Measurements from ENCODE around the gene SCYL2. TPM values are rescaled to one million over a fixed set of nuclear protein-coding genes. Genes with fewer than 3 reads are reported as not detected.
"Not testable (repeated sequence)": the region's sequence is repeated elsewhere in the genome, so short reads cannot be mapped to it uniquely, and the experiment has no call there.

Gene SCYL2
- total and polyA plus RNA-seq, 2 of the 13 experiments (the other 11 are each of a cell fraction or from before 2014, with no cell fraction given), result 11.4 to 28.8 TPM

GRCh38 chr12:100265107-100265506 lies 1.9 kb upstream of the SCYL2 start:
- H3K36me3 ChIP-seq (replicated peaks in 1 of 2; ENCODE audit: control insufficient read depth in 1 of 2, insufficient read depth in 2 of 2, low read length in 2 of 2); BruUV-seq (replicated peaks); H3K4me2 ChIP-seq (ENCODE audit: low read depth, low read length); H3K9me3 ChIP-seq (ENCODE audit: low read length); H3K27me3 ChIP-seq (ENCODE audit: control insufficient read depth in 1 of 2, insufficient read depth in 2 of 2, low read length in 2 of 2); DNase-seq (ENCODE audit: low spot score); H3K9ac ChIP-seq (ENCODE audit: insufficient read depth, low read depth, low read length); H3K4me3 ChIP-seq (replicated peaks in 1 of 3; ENCODE audit: insufficient read depth in 1 of 3, low read depth in 2 of 3, low read length in 3 of 3); H3K27ac ChIP-seq (ENCODE audit: extremely low read length, insufficient read depth, low read length); ATAC-seq; in situ Hi-C loops (cut with HindIII; ENCODE audit: extremely low pct_ligation_motif_present, low pct_unique_long_range_greater_than_20kb); CTCF ChIA-PET (ENCODE audit: low intra/inter-chr PET ratio, low total read pairs); H2AFZ ChIP-seq (ENCODE audit: low read length); FAIRE-seq: not testable (repeated sequence)
- intact Hi-C loops (cut with micrococcal nuclease; ENCODE audit: unreplicated experiment), result loop anchor here (5.0 kb wide), 2 partner anchors 63 to 123 kb away; partner anchors contain the start of genes ACTR6 and BLTP3B
- 100% methylated on average over 5 of the region's 5 CpGs for WGBS (ENCODE audit: low lambda C conversion rate)
- H3K79me2 ChIP-seq (ENCODE audit: insufficient read depth, low read length), result peaks cover 27% of the 10 kb centered on the region
- peaks cover 10% of the 10 kb centered on the region; the same call in 1 of the 2 replicates for H4K20me1 ChIP-seq (ENCODE audit: insufficient read depth, low read length)
- peak; percentile 80 for TF ChIP-seq ZNF770 (CRISPR knock-in tag; IDR thresholded peaks at IDR 0.05)
- H3K4me1 ChIP-seq (ENCODE audit: insufficient read depth, low read length), result peaks cover 25% of the 10 kb centered on the region
- POLR2A ChIA-PET, result interaction anchor here (1.3 kb wide), 1 partner anchor 10 kb away, joined by 5 read pairs; no protein-coding TSS in a partner anchor

GRCh38 chr12:100265732-100266584 lies 1.0 kb upstream of the SCYL2 start:
- FAIRE-seq, result no peak
- H3K4me2 ChIP-seq (ENCODE audit: low read depth, low read length), result peak overlapping the region; percentile 65
- CTCF ChIA-PET (ENCODE audit: low intra/inter-chr PET ratio, low total read pairs), result no interaction called here
- H4K20me1 ChIP-seq (ENCODE audit: insufficient read depth, low read length), result peaks cover 10% of the 10 kb centered on the region; the same call in 1 of the 2 replicates
- no peaks in the 10 kb centered on the region; a peak in 1 of 5 replicates for H3K27me3 ChIP-seq (ENCODE audit: control insufficient read depth in 1 of 2, insufficient read depth in 2 of 2, low read length in 2 of 2)
- ATAC-seq, result peak; percentile 26
- POLR2A ChIA-PET, result interaction anchor here (0.8 to 1.6 kb wide), 4 partner anchors 11 to 288 kb away, joined by 3 to 12 read pairs (median 5); partner anchors contain the start of gene ACTR6
- in situ Hi-C loops (cut with HindIII; ENCODE audit: extremely low pct_ligation_motif_present, low pct_unique_long_range_greater_than_20kb) (no loop called here), intact Hi-C loops (cut with micrococcal nuclease; ENCODE audit: unreplicated experiment) (loop anchor here (5.0 kb wide), 2 partner anchors 64 to 124 kb away; partner anchors contain the start of genes ACTR6 and BLTP3B)
- BruUV-seq (replicated peaks), result TSS peak; percentile 80
- no peaks in the 10 kb centered on the region for H3K9me3 ChIP-seq (ENCODE audit: low read length)
- WGBS (ENCODE audit: low lambda C conversion rate), result 40% methylated on average over 11 of the region's 11 CpGs
- H3K4me3 ChIP-seq (replicated peaks in 1 of 3; ENCODE audit: insufficient read depth in 1 of 3, low read depth in 2 of 3, low read length in 3 of 3), result peak overlapping the region; percentile 91 to 93 (median 92)
- H3K36me3 ChIP-seq (replicated peaks in 1 of 2; ENCODE audit: control insufficient read depth in 1 of 2, insufficient read depth in 2 of 2, low read length in 2 of 2), result peaks cover 0 to 1% of the 10 kb centered on the region in 2 experiments; a peak in 1 of 5 replicates
- peaks cover 36% of the 10 kb centered on the region for H3K79me2 ChIP-seq (ENCODE audit: insufficient read depth, low read length)
- no peak for DNase-seq (ENCODE audit: low spot score)
- H3K4me1 ChIP-seq (ENCODE audit: insufficient read depth, low read length), result peaks cover 32% of the 10 kb centered on the region
- H3K9ac ChIP-seq (ENCODE audit: insufficient read depth, low read depth, low read length), result peak overlapping the region; percentile 96
- H2AFZ ChIP-seq (ENCODE audit: low read length), result peak overlapping the region; percentile 84
- H3K27ac ChIP-seq (ENCODE audit: extremely low read length, insufficient read depth, low read length), result peak overlapping the region; percentile 91
- 0 out of 2 replicates have a peak, but pooled peaks have one; percentile 14 for TF ChIP-seq MYPOP (CRISPR knock-in tag; IDR thresholded peaks at IDR 0.05)
- peak; percentile 94 for TF ChIP-seq ZNF652 (CRISPR knock-in tag; IDR thresholded peaks at IDR 0.05; ENCODE audit: borderline replicate concordance, low read depth)
- TF ChIP-seq ZNF782 (CRISPR knock-in tag; IDR thresholded peaks at IDR 0.05; ENCODE audit: borderline replicate concordance), result no peak
- TF ChIP-seq SP5 (CRISPR knock-in tag; IDR thresholded peaks at IDR 0.05; ENCODE audit: borderline replicate concordance, low read depth), result no peak
- peak; percentile 54; the same call in 1 of the 2 replicates for TF ChIP-seq ZNF777 (CRISPR knock-in tag; IDR thresholded peaks at IDR 0.05)
- TF ChIP-seq HOXA5 (CRISPR knock-in tag; IDR thresholded peaks at IDR 0.05), result 0 out of 2 replicates have a peak, but pooled peaks have one; percentile 17
- no peak for TF ChIP-seq ZNF724P (CRISPR knock-in tag; IDR thresholded peaks at IDR 0.05; ENCODE audit: borderline replicate concordance)
- TF ChIP-seq SNAPC5 (CRISPR knock-in tag; IDR thresholded peaks at IDR 0.05; ENCODE audit: borderline replicate concordance), result no peak
- TF ChIP-seq ZNF768 (CRISPR knock-in tag; IDR thresholded peaks at IDR 0.05), result no peak

All from HepG2 (cell line).